GM18505 (cell line): ENCODE results near the gene XIRP1.

ENCODE experiments used
- ATAC-seq: cut with Tn5 transposase; IDR thresholded peaks from one replicate; pipeline ENCODE4 v1.9.1; 2021; ENCODE audit not compliant: unreplicated experiment
- POLR2A ChIP-seq: IDR thresholded peaks from 4 replicates; pipeline ENCODE4 v1.6.1; 2011; ENCODE audit warnings: borderline replicate concordance; ENCODE audit not compliant: insufficient read depth, insufficient read length; ENCODE audit errors: extremely low read depth

Gene XIRP1

DNA sequence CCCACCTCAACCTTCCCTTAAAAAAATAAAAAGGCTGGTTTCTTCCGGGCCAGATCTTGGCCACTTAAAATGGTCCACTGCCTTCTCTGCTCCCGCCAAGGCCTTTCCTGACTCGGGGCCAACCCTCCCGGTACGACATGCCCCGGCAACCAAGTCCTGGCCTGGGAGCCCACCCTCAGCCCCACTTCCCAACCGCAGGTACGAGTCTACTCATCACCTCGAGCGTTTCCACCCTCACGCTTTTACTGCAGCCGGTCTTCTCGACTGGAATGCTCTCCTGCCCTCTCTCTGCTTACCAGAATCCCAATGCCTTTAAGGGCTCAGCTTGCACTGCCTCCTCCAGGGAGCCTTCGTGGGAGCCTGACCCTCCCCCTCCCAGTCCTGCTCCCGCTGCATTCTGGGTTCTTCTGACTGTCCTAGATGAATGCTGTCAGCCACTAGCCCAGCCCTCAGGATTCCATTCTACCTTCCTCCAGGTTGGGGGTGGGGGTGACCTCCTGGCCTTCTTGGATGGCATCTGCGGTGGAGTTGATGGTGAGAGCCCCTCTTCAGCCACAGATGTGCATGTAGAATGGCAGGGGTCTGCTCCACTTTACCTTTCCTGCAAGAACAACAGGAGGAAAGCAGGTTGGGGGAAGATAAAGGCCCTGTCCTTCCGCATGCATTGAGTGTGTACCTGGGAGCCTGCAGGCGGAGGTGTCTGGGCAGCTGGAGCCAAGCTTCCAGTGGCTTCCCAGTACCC is 37.9 kb downstream of the XIRP1 start:
- no peak for TF ChIP-seq POLR2A
- ATAC-seq, result no peak

DNA sequence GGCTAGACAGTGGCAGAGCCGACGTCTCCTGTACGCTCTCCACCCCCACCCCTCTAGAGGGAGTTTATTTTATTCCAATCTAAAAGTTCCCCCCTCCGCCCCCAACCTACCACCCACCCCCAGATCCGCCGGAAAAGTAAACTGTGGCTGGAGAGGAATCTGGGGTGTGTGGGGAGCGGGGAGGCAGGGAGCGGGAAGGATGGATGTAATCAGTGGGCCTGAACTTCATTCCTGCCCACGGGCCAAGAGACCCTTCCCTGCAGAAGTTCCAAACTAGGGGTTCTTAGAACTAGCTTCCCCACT is 38.5 kb downstream of the XIRP1 start:
- no peak for ATAC-seq
- TF ChIP-seq POLR2A, result no peak

DNA sequence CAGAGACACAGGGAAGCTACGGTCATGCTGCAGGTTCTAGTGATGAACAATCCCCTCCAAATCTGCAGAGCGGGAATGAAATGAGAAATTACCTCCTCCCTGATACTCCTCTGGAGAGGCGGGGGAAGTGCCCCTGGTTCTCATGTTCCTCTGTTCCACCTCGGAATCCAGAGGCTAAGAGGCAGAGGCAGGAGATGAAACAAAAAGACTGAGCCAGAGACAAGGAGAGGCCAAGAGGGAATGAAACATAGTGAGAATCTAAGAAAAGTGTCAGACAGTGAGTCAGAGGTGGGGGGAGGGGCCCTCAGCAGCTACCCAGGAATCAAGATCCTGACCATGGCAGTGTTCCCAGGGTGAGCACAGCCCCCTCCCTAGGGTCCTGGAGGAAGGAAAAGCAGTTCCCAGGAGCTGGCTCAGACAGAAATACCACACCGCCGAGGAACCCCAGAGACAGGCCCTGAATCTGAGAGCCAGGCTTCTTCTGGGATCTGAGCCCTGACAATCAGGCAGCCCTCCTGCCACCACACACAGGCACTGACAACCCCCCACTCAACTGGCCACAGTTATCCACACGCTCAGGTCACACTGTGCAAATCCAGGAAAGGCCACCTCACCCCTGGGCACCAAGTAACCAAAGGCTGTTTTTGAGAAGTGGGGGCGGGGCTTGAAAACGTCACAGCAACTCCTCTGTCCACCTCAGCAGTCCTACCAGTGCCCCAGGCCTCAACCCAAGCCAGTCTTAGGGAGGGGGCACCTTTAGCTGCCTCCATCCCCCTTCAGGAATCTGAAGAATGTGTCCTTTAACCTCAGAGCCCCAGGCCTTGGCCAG is 41.4 kb downstream of the XIRP1 start:
- TF ChIP-seq POLR2A, result peak; percentile 29
- ATAC-seq, result no peak

GRCh38 chr3:39150148-39150802 is 42.1 kb downstream of the XIRP1 start:
- TF ChIP-seq POLR2A, result no peak
- no peak for ATAC-seq

- no peak for ATAC-seq
- TF ChIP-seq POLR2A, result no peak
These were observed 42.8 kb downstream of the XIRP1 start for GRCh38 chr3:39149498-39150147.

- TF ChIP-seq POLR2A, result no peak
- ATAC-seq, result no peak
These were observed 43.3 kb downstream of the XIRP1 start for GRCh38 chr3:39149059-39149455.

GRCh38 chr3:39148435-39149058 is 43.8 kb downstream of the XIRP1 start:
- no peak for ATAC-seq
- TF ChIP-seq POLR2A, result peak; percentile 10

DNA sequence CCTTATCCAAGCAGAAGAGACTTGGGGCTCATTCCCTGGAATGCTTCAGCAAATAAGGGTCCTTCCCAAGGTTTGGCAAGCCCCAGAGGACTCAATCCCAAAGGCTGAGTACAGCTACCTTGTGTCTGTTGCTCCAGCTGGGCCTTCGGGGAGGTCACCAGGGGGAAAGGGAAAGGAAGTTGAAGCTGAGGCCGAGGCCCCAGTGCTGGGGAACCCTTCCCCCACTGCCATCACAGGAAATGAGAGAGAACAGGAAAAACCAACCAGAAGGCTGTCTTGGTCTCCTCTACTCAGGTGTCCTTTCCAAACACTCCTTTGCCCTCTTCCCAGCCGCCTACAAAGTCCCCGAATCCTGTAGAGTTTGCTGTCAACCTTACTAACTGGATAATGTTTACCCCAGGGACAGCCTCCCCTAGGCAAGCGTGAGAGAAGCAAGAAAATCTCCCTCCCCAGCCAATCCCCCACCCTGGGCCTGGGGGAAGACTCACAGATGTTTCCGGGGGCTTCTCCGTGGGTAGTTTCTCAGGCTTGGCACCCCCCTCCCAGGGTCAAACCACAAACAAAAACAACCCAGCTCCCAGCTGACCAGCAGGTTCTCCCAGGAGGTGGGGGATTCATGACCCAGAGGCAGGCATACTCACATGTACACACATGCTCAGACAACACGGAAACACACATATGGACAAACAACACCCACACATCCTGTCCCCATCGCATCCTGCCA is 44.5 kb downstream of the XIRP1 start:
- peak; percentile 17 for ATAC-seq
- peak; percentile 34 for TF ChIP-seq POLR2A

DNA sequence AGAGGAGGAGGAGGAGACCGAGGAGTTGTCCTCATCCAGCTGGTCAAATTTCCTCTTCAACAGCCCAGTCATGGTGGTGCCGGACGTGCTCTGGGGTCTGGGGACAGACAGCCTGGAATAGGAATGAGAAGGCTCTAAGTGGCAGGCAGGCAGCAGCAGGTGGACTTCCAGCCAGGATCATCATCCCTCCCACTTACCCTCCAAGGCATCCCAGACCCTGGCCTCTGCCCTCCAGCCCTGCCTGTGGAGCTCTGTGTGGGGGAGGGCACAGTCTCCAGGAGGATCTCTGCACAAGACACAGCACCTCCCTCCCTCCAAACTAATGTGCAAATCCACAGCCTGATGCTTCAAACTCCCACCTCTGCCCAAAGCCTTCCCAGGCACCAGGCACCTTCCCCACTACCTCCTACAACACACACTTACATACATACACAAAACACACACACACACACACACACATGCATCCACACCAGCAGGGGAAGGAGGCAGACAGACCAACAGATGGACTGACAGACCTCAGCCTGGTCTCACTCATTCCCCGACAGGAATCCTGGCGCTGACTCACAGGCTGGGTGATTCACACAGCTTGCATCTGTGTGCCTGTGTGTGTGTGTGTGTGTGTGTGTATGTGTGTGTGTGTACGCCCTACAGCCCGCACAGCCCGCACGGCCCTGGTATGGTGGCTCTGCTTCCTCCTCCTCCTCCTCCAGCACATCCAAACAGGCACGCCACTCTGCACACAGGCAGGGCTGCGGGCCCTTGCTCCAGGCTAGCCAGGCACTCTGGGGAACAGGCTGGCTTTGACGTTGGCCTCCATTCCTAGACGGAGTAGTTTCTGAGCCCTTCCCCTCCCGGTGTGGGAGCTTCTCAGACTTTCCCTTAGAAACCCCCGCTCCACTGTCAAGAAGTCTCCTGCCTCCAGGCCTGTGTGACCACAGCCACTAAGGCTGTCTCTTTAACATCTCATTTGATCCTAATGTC is 45.5 kb downstream of the XIRP1 start:
- ATAC-seq, result no peak

GRCh38 chr3:39146083-39146501 is 46.3 kb downstream of the XIRP1 start:
- no peak for TF ChIP-seq POLR2A
- no peak for ATAC-seq

More for the DNA sequence above, 45.5 kb downstream of the XIRP1 start:
- TF ChIP-seq POLR2A, result peak; percentile 36

DNA sequence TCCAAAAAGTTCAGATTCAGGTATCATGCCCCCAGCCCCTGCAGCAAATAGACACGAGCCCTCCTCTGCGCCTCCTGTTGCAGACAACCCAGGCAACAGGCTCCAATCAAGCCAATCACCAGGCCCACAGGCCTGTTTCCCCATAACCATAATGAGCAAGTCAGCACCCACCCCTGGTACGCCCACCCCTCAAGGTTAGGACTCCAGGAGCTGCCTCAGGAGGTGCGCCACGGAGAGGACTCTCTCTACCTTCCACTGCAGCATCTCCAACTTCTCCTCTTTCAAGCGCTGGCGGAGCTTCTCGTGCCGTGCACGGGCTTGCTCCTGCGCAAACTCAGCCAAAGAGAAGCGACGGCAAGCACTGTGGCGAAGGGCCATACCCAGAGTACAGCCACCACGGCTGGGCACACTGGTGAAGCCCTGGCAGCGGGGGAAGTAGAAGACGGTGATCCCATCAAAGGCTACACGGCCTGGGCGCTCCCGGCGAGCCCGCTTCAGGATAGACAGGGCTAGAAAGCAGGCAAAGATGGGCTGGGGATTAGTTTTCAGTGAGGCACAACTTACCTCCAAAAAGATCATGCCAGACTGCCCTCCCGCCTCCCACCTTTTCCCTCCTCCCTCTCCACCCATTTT is 47.5 kb downstream of the XIRP1 start:
- no peak for TF ChIP-seq POLR2A
- no peak for ATAC-seq

GRCh38 chr3:39144095-39144747 is 48.2 kb downstream of the XIRP1 start:
- no peak for TF ChIP-seq POLR2A
- ATAC-seq, result no peak
